ENCODE data around the gene BANF1.
"Not testable (repeated sequence)": the region's sequence is repeated elsewhere in the genome, so short reads cannot be mapped to it uniquely, and the experiment has no call there.

Gene BANF1

GRCh38 chr11:65978391-65979238 is 23.7 kb upstream of the BANF1 start:
- no peak for DNase-seq (ENCODE audit: low read depth)

- DNase-seq (ENCODE audit: low read depth): no peak
Observed at GRCh38 chr11:65979261-65979759, 23.0 kb upstream of the BANF1 start.

GRCh38 chr11:65981101-65981740 is 21.1 kb upstream of the BANF1 start:
- DNase-seq (ENCODE audit: low read depth): no peak

GRCh38 chr11:65981972-65982823 is 20.1 kb upstream of the BANF1 start:
- DNase-seq (ENCODE audit: low read depth): no peak

- no peak for DNase-seq (ENCODE audit: low read depth)
Observed at GRCh38 chr11:65982824-65983588, 19.3 kb upstream of the BANF1 start.

- no peak for DNase-seq (ENCODE audit: low read depth)
Observed at GRCh38 chr11:65983589-65983987, 18.7 kb upstream of the BANF1 start.

DNA sequence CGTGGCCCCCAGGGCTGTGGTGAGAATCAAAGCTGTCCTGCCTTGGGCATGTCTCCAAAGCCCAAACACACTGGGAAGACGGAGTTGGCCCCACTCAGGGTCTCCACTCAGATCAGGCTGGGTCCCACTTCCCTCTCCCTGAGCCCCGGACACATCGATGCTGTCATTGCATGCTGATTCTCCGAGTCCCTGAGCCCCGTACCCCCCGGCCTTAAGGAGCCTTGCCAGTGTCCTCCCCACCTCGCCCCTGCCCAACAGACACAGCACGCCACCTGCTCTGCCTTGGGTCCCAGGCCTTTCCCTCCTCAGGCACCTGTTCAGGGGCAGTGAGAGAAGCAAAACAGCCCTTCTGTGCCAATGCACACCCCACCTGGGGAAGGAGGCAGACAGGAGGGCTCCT is 15.0 kb upstream of the BANF1 start:
- DNase-seq (ENCODE audit: low read depth): no peak

DNA sequence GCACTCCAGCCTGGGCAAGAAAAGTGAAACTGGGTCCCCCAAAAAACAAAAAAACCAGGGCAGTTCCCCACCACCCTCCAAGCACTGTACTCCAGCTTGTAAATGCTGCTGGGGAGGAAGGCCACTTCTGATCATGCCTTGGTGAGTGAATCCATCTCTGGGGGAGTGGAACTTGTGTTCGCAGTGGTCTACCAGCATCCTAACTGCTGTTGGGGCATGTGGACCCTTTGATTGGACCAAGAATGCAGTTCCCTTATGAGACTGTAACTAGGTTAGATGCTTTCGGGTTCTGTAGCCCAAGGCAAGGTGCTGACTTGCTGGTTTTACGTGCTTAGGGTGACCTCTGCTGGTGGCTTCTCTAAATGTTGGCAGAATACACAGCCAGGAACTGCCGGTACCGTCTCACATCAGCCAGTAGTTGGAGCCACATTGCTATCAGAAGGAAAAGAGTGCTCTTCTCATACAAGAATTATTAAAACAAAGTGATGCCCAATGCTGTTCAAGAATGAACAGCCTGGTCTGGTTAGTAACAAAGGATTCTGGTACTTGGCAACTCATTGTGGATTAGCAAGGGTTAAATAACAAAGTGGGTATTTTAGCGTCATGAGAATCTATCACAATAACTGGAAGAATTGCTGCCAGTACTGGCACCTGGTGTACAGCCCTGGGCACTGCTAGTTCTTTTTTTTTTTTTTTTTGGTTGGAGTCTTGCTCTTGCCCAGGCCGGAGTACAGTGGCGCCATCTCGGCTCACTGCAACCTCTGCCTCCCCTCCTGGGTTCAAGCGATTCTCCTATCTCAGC is 13.3 kb upstream of the BANF1 start:
- DNase-seq (ENCODE audit: low read depth): peak; percentile 47

DNA sequence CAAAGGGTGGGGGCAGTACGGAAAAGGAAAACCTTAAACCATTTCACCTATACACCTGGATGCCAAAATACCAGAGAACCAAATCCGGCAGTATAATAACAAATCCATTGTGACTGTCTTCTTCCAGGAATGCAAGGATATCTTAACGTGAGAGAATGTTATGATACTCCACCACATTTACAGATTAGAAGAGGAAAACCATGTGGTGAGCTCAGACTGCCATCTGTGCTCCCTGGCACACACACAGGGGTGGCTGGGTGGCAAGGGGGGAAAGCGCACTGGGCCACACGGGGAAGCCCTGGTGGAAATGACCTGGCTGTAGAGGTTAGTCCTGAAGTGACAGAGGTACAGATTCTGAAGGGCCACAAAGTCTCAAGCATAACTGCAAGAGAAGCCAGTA is 10.2 kb upstream of the BANF1 start:
- no peak for DNase-seq (ENCODE audit: low read depth)

GRCh38 chr11:65997286-65997685 is 5.0 kb upstream of the BANF1 start:
- no peak for DNase-seq (ENCODE audit: low read depth)

- DNase-seq (ENCODE audit: low read depth): no peak
Observed at GRCh38 chr11:66002648-66003225, 434 bp downstream of the BANF1 start.

- no peak for DNase-seq (ENCODE audit: low read depth)
Observed at GRCh38 chr11:66003291-66003690, 988 bp downstream of the BANF1 start.

- no peak for DNase-seq (ENCODE audit: low read depth)
Observed at GRCh38 chr11:66004186-66004585, 1.9 kb downstream of the BANF1 start.

DNA sequence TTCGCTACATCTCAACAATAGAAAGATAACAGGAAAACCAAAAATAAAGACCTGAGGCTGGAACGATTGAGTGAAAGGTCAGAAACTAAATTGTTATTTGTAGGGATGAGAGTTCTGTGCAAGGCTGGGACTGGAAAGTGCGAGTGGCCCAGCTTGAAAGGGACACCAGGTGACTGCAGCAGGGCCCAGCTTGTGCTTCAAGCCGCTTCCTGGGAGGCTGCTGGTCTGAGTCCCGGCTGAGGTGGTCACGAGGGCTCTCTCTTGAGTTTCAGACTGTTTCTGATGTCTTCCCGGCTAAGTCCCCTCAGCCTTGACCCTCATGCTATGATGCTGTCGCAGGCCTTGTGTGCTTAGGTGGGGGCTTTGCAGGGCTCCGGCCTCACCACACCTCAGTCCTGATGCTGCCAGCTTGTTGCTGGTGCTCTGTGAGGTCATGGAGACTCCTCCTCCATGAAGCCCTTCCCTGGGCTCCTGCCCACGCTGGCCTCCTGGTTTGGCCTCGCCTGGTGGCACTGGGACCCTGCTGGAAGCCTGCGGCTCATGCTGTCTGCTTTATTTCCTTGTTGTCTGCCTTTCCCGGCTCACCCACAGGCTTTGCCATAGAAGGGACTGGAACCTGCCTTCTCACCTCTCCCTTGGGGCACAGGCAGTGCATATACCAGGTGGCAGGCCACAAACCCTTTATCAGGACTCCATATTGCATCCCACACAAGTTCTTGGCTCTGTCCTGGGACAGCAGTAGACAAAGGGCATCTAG is 4.0 kb downstream of the BANF1 start:
- no peak for DNase-seq (ENCODE audit: low read depth)

- no peak for DNase-seq (ENCODE audit: low read depth)
Observed at GRCh38 chr11:66006891-66007176, 4.5 kb downstream of the BANF1 start.

DNA sequence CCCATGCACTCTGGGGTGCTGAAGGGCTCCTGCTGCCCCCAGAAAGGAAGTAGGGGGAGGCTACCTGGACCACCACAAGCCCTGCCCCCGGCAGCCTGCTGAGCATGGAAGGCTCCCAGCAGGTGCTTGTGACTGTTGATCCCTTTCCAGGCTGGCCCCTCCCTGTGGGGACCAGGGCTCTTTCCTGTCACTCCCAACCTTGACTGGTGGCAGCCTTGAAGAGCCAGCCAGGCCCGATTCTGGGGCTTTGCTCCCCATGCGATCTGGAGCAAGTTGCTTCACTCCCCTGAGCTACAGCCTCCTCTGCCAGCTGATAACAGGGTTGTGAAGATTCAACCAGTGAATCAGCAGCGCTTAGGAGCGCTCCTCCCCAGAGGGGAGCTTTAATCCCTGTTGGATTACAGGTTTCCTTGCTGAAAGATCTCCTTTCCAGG is 4.9 kb downstream of the BANF1 start:
- no peak for DNase-seq (ENCODE audit: low read depth)

- no peak for DNase-seq (ENCODE audit: low read depth)
Observed at GRCh38 chr11:66008095-66008467, 5.8 kb downstream of the BANF1 start.

DNA sequence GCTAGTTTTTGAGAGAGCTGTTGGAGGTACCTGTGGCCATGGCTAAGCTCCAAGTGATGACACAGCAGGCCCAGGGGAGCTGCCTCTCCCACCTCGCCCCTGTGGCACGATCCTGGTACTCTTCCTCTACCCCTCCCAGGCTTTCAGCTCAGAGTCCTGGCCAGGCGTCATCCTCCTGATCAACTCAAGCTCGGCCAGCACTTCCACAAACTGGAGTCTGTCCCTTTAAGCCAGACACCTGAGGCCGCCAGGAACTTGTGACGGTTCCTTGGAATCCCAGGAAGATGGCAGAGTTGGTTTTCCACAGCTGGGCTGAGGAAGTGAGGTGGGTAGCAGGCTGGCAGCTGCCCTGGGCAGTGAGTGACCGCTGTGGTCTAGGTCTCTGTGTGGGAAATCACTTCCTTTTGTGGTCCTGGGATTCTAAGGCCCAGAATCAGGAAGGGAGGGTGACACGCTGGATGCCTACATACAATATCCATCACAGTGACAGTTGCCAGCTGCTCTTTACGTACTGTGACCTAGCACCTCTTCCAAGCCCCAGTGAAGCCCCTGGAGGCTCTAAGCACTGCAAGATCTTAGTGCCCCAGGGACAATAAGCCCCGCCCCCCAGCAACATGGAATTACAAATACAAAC is 6.3 kb downstream of the BANF1 start:
- no peak for DNase-seq (ENCODE audit: low read depth)

GRCh38 chr11:66010036-66010435 is 7.7 kb downstream of the BANF1 start:
- not testable (repeated sequence) for DNase-seq (ENCODE audit: low read depth)

All from stimulated activated CD8-positive, alpha-beta memory T cell treated with anti-CD3 and anti-CD28 coated beads, Interleukin-15, amount 100 ng/mL, for 24 hours (primary cell).